ENCODE measurements around the gene DAPK1. TPM values are rescaled to one million over a fixed set of nuclear protein-coding genes. Genes with fewer than 3 reads are reported as not detected.

Gene DAPK1
- total and polyA plus RNA-seq, 12 donors: 5.4 to 44.6 (median 21.3) TPM

- DNase-seq: no peak
- no peaks in the 10 kb centered on the region for H3K9me3 ChIP-seq (replicated peaks in 1 of 3)
- no peak overlapping the region for H3K27ac ChIP-seq
- no peak for TF ChIP-seq CTCF (IDR thresholded peaks at IDR 0.05)
- intact Hi-C loops (cut with DNase I): no loop called here
- H3K27me3 ChIP-seq: no peaks in the 10 kb centered on the region
- WGBS, 4 donors: 70 to 79% (median 71%) methylated on average over 3 of the region's 3 CpGs
- no peaks in the 10 kb centered on the region for H3K4me1 ChIP-seq (replicated peaks in 1 of 2)
- no peak overlapping the region for H3K4me3 ChIP-seq
- no peaks in the 10 kb centered on the region for H3K36me3 ChIP-seq (replicated peaks in 1 of 2)
Observed at GRCh38 chr9:87469793-87470465, 27.7 kb upstream of the DAPK1 start.

GRCh38 chr9:87471746-87472145 lies 25.9 kb upstream of the DAPK1 start:
- H3K36me3 ChIP-seq (replicated peaks in 1 of 2): no peaks in the 10 kb centered on the region
- DNase-seq: no peak
- TF ChIP-seq POLR2A (IDR thresholded peaks at IDR 0.05): no peak
- TF ChIP-seq CTCF (IDR thresholded peaks at IDR 0.05): no peak
- no peaks in the 10 kb centered on the region for H3K27me3 ChIP-seq
- no peaks in the 10 kb centered on the region for H3K4me1 ChIP-seq (replicated peaks in 1 of 2)
- WGBS, 4 donors: 77 to 93% (median 83%) methylated on average over 2 of the region's 2 CpGs
- no peak overlapping the region for H3K4me3 ChIP-seq
- no peaks in the 10 kb centered on the region for H3K9me3 ChIP-seq (replicated peaks in 1 of 3)
- intact Hi-C loops (cut with DNase I): no loop called here
- no peak overlapping the region for H3K27ac ChIP-seq

GRCh38 chr9:87475463-87475862 lies 22.2 kb upstream of the DAPK1 start:
- H3K27ac ChIP-seq: no peak overlapping the region
- TF ChIP-seq CTCF (IDR thresholded peaks at IDR 0.05): no peak
- TF ChIP-seq POLR2A (IDR thresholded peaks at IDR 0.05): no peak
- intact Hi-C loops (cut with DNase I): no loop called here
- WGBS, 4 donors: 41 to 46% (median 42%) methylated on average over 2 of the region's 2 CpGs
- no peak for DNase-seq
- H3K36me3 ChIP-seq (replicated peaks in 1 of 2): no peaks in the 10 kb centered on the region
- H3K4me3 ChIP-seq: no peak overlapping the region
- no peaks in the 10 kb centered on the region for H3K27me3 ChIP-seq
- no peaks in the 10 kb centered on the region for H3K4me1 ChIP-seq (replicated peaks in 1 of 2)
- no peaks in the 10 kb centered on the region for H3K9me3 ChIP-seq (replicated peaks in 1 of 3)

GRCh38 chr9:87478226-87478992 lies 19.3 kb upstream of the DAPK1 start:
- TF ChIP-seq CTCF (IDR thresholded peaks at IDR 0.05): no peak
- TF ChIP-seq POLR2A (IDR thresholded peaks at IDR 0.05): no peak
- H3K4me3 ChIP-seq: no peak overlapping the region
- no peaks in the 10 kb centered on the region for H3K36me3 ChIP-seq (replicated peaks in 1 of 2)
- 90 to 96% (median 94%) methylated on average over 7 of the region's 7 CpGs for WGBS, 4 donors
- no peaks in the 10 kb centered on the region for H3K4me1 ChIP-seq (replicated peaks in 1 of 2)
- no peaks in the 10 kb centered on the region for H3K9me3 ChIP-seq (replicated peaks in 1 of 3)
- intact Hi-C loops (cut with DNase I): no loop called here
- DNase-seq: no peak
- H3K27ac ChIP-seq: no peak overlapping the region
- H3K27me3 ChIP-seq: no peaks in the 10 kb centered on the region

Measured in adrenal gland (tissue), 12 donors.